HG02571 (cell line): ENCODE results near the gene ZDBF2.
"Not testable (repeated sequence)": the region's sequence is repeated elsewhere in the genome, so short reads cannot be mapped to it uniquely, and the experiment has no call there.

ENCODE experiments used
- ATAC-seq: cut with Tn5 transposase; IDR thresholded peaks from one replicate; pipeline ENCODE4 v1.9.1; 2021; ENCODE audit warnings: mild to moderate bottlenecking, moderate library complexity; ENCODE audit not compliant: unreplicated experiment

The ZDBF2 gene

GRCh38 chr2:206259376-206260187, 14.9 kb upstream of the ZDBF2 start:
- ATAC-seq, result no peak

- peak; percentile 79 for ATAC-seq
These were observed 14.1 kb upstream of the ZDBF2 start for GRCh38 chr2:206260188-206261012.

- ATAC-seq, result no peak
These were observed 10.4 kb upstream of the ZDBF2 start for GRCh38 chr2:206263959-206264603.

GRCh38 chr2:206266130-206267125, 8.0 kb upstream of the ZDBF2 start:
- ATAC-seq, result no peak

- no peak for ATAC-seq
These were observed 6.9 kb upstream of the ZDBF2 start for GRCh38 chr2:206267567-206267966.

GRCh38 chr2:206271065-206271464, 3.4 kb upstream of the ZDBF2 start:
- no peak for ATAC-seq

- no peak for ATAC-seq
These were observed 558 bp upstream of the ZDBF2 start for GRCh38 chr2:206273905-206274304.

- ATAC-seq, result peak; percentile 34
These were observed 1.0 kb downstream of the ZDBF2 start for GRCh38 chr2:206275312-206276055.

- no peak for ATAC-seq
These were observed 1.9 kb downstream of the ZDBF2 start for GRCh38 chr2:206276169-206276942.

GRCh38 chr2:206277503-206277902, 3.0 kb downstream of the ZDBF2 start:
- ATAC-seq, result no peak

GRCh38 chr2:206282746-206283145, 8.3 kb downstream of the ZDBF2 start:
- no peak for ATAC-seq

- ATAC-seq, result no peak
These were observed 12.7 kb downstream of the ZDBF2 start for GRCh38 chr2:206287197-206287596.

- no peak for ATAC-seq
These were observed 14.9 kb downstream of the ZDBF2 start for GRCh38 chr2:206289391-206289790.

- ATAC-seq, result no peak
These were observed 21.7 kb downstream of the ZDBF2 start for GRCh38 chr2:206296128-206296527.

GRCh38 chr2:206299608-206300007, 25.1 kb downstream of the ZDBF2 start:
- ATAC-seq, result not testable (repeated sequence)

GRCh38 chr2:206305523-206306245, 31.2 kb downstream of the ZDBF2 start:
- ATAC-seq, result peak; percentile 74

GRCh38 chr2:206311026-206311425, 36.6 kb downstream of the ZDBF2 start:
- ATAC-seq, result no peak

- no peak for ATAC-seq
These were observed 41.7 kb downstream of the ZDBF2 start for GRCh38 chr2:206316141-206316540.
